Thyroid gland (tissue), 4 donors: ENCODE results near the gene SDHB.

Experiments
- CTCF ChIP-seq, 6 experiments: fragments of 200-600 bp in 3 of 6; fragments of 450-650 bp in 3 of 6; sonication (generic) in 3 of 6; IDR thresholded peaks; one replicate each; pipeline ENCODE4 v1.5.1; 2016 to 2019; ENCODE audit warnings: antibody characterized with exemption in 6 of 6, mild to moderate bottlenecking in 2 of 6, inconsistent platforms in 1 of 6, moderate library complexity in 1 of 6
- POLR2A ChIP-seq, 2 donors: fragments of 450-650 bp; IDR thresholded peaks; one replicate each; pipeline ENCODE4 v1.6.1; 2017; ENCODE audit warnings: antibody characterized with exemption in 2 of 2, mild to moderate bottlenecking in 2 of 2, moderate library complexity in 1 of 2

- no peak for TF ChIP-seq CTCF (IDR thresholded peaks at IDR 0.05)
- TF ChIP-seq POLR2A (IDR thresholded peaks at IDR 0.05), result no peak
Measured at GRCh38 chr1:17032741-17033140, 21.1 kb downstream of the SDHB start.
